A673 (cell line): Measurements from ENCODE around the gene C5orf58.

Experiments used
- CTCF ChIP-seq: fragments of 300-800, 200-600 bp; sonication (generic); conservative IDR thresholded peaks from 2 replicates; pipeline ENCODE4 v1.5.1; 2017; ENCODE audit warnings: low read depth, mild to moderate bottlenecking, antibody characterized with exemption, low read length, moderate library complexity, mixed read lengths
- EZH2 ChIP-seq: fragments of 200-600 bp; sonication (generic); IDR thresholded peaks from 2 replicates; pipeline ENCODE4 v1.6.1; 2017; ENCODE audit warnings: borderline replicate concordance, low read depth, mild to moderate bottlenecking, mixed read lengths, antibody characterized with exemption, low read length; ENCODE audit not compliant: poor library complexity, severe bottlenecking

GRCh38 chr5:170221327-170221741 lies 11.5 kb upstream of the C5orf58 start:
- TF ChIP-seq CTCF (0 out of 2 replicates have a peak, but pooled peaks have one; percentile 29), EZH2 (no peak)
